Tibial nerve (tissue), 4 donors: ENCODE results near the gene KIAA0232. TPM values are rescaled to one million over a fixed set of nuclear protein-coding genes. Genes with fewer than 3 reads are reported as not detected.
"Not testable (repeated sequence)": the region's sequence is repeated elsewhere in the genome, so short reads cannot be mapped to it uniquely, and the experiment has no call there.

Experiments used
- DNase-seq, 2 donors: peaks; one replicate each; pipeline ENCODE4 v3.0.0-alpha.2; 2019; ENCODE audit warnings: low spot score in 2 of 2
- H3K27ac ChIP-seq, 4 donors: fragments of 200-600 bp; sonication (generic) in 3 of 4; one replicate each; pipeline ENCODE4 v1.5.1; 2017 to 2019; ENCODE audit warnings: mild to moderate bottlenecking in 1 of 4
- H3K27me3 ChIP-seq, 2 donors: fragments of 200-600 bp; sonication (generic) in 1 of 2; one replicate each; pipeline versions ENCODE4 v1.5.1 to v1.6.0; 2017 to 2019
- H3K36me3 ChIP-seq, 3 donors: fragments of 200-600 bp; sonication (generic); one replicate each; pipeline ENCODE4 v1.5.1; 2018 to 2019
- H3K4me1 ChIP-seq, 4 donors: fragments of 200-600 bp; sonication (generic) in 3 of 4; one replicate each; pipeline ENCODE4 v1.5.1; 2017 to 2019
- H3K4me3 ChIP-seq, 4 donors: fragments of 200-600 bp; sonication (generic) in 3 of 4; one replicate each; pipeline ENCODE4 v1.5.1; 2017 to 2019; ENCODE audit warnings: mild to moderate bottlenecking in 1 of 4, moderate library complexity in 1 of 4
- H3K9me3 ChIP-seq, 4 donors: fragments of 200-600 bp; sonication (generic) in 3 of 4; one replicate each; pipeline ENCODE4 v1.5.1; 2017 to 2019
- EP300 ChIP-seq, 2 donors: sonication (generic); formaldehyde crosslinking; IDR thresholded peaks; one replicate each; pipeline ENCODE4 v1.6.1; 2017; ENCODE audit warnings: antibody characterized with exemption in 2 of 2, mild to moderate bottlenecking in 1 of 2
- POLR2A ChIP-seq, 2 donors: fragments of 450-650 bp; IDR thresholded peaks; one replicate each; pipeline ENCODE4 v1.6.1; 2017; ENCODE audit warnings: antibody characterized with exemption in 2 of 2, mild to moderate bottlenecking in 2 of 2, moderate library complexity in 2 of 2
- WGBS, 2 donors: methylation state at CpG; one replicate each; pipeline ENCODE4 v1.1.5; 2018; 5-methylcytosine and 5-hydroxymethylcytosine counted together
- total RNA-seq, 4 donors: library from RNA; depleted of rRNA; stranded (reverse); fragments of >200 nt; gene quantifications; one replicate each; pipeline ENCODE4 v1.1.0, GENCODE V29; 2016
- TF ChIP-seq, protein P1 (sequence below), 5 experiments: fragments of 200-600 bp in 3 of 5; fragments of 450-650 bp in 2 of 5; sonication (generic) in 3 of 5; IDR thresholded peaks; one replicate each; pipeline ENCODE4 v1.5.1; 2016 to 2019; ENCODE audit warnings: antibody characterized with exemption in 5 of 5, mild to moderate bottlenecking in 3 of 5, moderate library complexity in 2 of 5

Gene KIAA0232
- total RNA-seq, 4 donors from 2014 or later = 36.7 to 57.7 (median 47.0) TPM

DNA sequence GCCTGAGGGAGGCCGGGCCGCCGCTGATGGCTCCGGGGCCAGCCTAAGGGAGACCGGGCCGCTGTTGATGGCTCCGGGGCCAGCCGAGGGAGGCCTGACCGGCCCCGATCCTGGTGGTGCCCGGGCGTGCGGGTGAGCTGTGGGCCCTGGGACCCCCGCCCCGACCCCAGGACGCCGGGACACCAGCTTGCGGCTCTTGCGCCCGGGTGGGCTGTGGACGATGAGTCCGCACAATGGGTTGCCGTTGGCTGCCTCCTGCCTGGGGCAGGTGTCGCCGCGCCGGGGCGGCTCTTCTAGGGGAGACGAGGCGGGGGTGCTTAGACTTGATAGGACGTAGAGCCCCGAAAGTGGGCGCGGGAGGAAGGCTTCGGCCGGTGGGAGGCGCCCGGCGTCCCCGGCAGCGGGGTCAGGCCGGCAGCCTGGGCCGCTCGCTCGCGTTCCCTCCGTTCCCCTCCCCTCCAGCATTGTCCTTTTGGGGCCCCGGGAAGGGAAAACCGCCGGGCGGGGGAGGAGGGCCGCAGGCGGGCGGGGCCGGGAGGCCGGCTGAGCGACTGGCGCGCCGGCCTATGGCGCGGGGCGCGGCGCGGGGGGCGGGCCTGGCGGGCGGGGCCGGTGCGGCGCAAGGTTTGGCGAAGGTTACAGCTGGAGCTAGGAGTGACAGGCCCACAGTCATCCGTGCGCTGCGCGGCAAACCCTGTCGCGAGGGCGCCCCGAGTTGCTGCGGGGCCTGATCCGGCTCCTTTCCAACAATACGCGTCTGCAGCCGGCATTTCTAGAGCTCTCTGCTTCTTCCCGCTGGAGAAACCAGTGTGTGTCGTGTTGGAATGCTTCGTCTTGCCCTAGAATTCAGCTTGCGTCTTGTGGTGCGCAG, 819 bp downstream of the KIAA0232 start:
- H3K9me3 ChIP-seq = no peaks in the 10 kb centered on the region
- H3K36me3 ChIP-seq = no peaks in the 10 kb centered on the region
- peak; percentile 76 to 83 for DNase-seq
- WGBS, 2 donors = 1% methylated on average over 40 to 51 of the region's 91 CpGs
- H3K4me1 ChIP-seq = peaks cover 0 to 63% (median 22%) of the 10 kb centered on the region in 4 donors
- H3K27ac ChIP-seq = peak overlapping the region; percentile 94 to 100 (median 100)
- H3K27me3 ChIP-seq = no peaks in the 10 kb centered on the region
- TF ChIP-seq, protein P1, sequence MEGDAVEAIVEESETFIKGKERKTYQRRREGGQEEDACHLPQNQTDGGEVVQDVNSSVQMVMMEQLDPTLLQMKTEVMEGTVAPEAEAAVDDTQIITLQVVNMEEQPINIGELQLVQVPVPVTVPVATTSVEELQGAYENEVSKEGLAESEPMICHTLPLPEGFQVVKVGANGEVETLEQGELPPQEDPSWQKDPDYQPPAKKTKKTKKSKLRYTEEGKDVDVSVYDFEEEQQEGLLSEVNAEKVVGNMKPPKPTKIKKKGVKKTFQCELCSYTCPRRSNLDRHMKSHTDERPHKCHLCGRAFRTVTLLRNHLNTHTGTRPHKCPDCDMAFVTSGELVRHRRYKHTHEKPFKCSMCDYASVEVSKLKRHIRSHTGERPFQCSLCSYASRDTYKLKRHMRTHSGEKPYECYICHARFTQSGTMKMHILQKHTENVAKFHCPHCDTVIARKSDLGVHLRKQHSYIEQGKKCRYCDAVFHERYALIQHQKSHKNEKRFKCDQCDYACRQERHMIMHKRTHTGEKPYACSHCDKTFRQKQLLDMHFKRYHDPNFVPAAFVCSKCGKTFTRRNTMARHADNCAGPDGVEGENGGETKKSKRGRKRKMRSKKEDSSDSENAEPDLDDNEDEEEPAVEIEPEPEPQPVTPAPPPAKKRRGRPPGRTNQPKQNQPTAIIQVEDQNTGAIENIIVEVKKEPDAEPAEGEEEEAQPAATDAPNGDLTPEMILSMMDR (IDR thresholded peaks at IDR 0.05) = peak in 3 of 5 experiments; percentile 16 to 38 (median 20)
- TF ChIP-seq POLR2A (IDR thresholded peaks at IDR 0.05) (peak; percentile 54 to 88), EP300 (IDR thresholded peaks at IDR 0.05) (peak in 1 of 2 donors; percentile 92)
- peak overlapping the region; percentile 95 to 100 (median 96) for H3K4me3 ChIP-seq

DNA sequence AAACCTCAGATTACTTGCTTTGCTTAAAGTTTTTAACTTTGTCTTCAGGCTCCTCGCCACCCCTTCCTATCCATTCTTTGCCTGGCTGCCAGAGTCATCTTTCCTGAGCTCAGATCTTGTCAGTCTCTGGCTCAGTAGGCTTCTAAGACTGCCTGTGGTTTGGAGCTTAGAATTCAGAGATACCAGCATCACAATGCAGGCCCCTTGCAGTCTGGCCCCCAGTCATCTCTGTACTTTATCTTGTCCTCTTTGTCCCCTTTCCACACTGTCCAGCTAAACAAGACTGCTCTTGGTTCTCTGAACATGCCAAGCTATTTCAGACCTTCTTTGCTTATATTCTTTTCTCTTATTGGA, 3.0 kb downstream of the KIAA0232 start:
- H3K36me3 ChIP-seq = peaks cover 0 to 9% (median 0%) of the 10 kb centered on the region in 3 donors
- DNase-seq = no peak
- H3K27ac ChIP-seq = peak overlapping the region in 1 of 4 donors; percentile 5
- TF ChIP-seq EP300 (IDR thresholded peaks at IDR 0.05) (no peak), POLR2A (IDR thresholded peaks at IDR 0.05) (no peak)
- TF ChIP-seq, protein P1 (IDR thresholded peaks at IDR 0.05) = no peak
- no peak overlapping the region for H3K4me3 ChIP-seq
- no peaks in the 10 kb centered on the region for H3K9me3 ChIP-seq
- 93 to 95% methylated on average over 1 of the region's 1 CpG for whole genome bisulfite sequencing, 2 donors
- no peaks in the 10 kb centered on the region for H3K27me3 ChIP-seq
- peaks cover 0 to 68% (median 22%) of the 10 kb centered on the region in 4 donors for H3K4me1 ChIP-seq

DNA sequence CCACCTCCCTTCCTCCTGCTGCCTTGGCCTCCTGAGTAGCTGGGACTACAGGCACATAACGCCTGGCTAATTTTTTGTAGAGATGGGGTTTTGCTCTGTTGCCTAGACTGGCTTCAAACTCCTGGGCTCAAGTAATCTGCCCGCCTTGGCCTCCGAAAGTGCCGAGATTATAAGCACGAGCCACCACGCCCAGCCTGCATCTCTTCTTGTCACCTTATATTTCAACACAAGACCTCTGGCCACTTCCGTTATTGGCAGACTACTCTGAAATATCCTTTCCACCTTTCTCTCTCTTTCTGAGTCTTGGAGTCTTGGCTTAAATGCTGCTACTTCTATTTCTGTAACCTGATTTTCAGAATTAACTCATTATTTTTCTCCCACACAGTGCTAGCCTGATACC, 5.6 kb downstream of the KIAA0232 start:
- no peaks in the 10 kb centered on the region for H3K9me3 ChIP-seq
- no peaks in the 10 kb centered on the region for H3K27me3 ChIP-seq
- peaks cover 0 to 74% (median 18%) of the 10 kb centered on the region in 4 donors for H3K4me1 ChIP-seq
- no peak for DNase-seq
- TF ChIP-seq, protein P1 (IDR thresholded peaks at IDR 0.05) = no peak
- TF ChIP-seq EP300 (IDR thresholded peaks at IDR 0.05) (no peak), POLR2A (IDR thresholded peaks at IDR 0.05) (no peak)
- H3K36me3 ChIP-seq = peaks cover 0 to 9% (median 0%) of the 10 kb centered on the region in 3 donors
- WGBS, 2 donors = 71 to 73% methylated on average over 7 of the region's 7 CpGs
- H3K27ac ChIP-seq = no peak overlapping the region
- no peak overlapping the region for H3K4me3 ChIP-seq

DNA sequence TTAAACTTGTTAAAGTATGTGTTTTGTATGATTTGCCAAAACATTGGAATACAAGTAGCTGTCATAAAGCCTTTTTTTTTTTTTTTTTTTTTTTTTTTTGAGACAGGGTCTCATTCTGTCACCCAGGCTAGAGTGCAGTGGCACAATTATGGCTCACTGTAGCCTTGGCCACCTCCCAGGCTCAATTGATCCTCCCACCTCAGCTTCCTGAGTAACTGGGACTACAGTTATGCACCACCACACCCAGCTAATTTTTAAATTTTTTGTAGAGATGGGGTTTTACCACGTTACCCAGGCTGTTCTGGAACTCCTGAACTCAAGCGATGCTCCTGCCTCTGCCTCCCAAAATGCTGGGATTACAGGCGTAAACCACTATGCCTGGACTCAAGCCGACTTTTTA, 8.7 kb downstream of the KIAA0232 start:
- H3K27me3 ChIP-seq, H3K27ac ChIP-seq, H3K4me3 ChIP-seq, H3K36me3 ChIP-seq, DNase-seq, H3K9me3 ChIP-seq: not testable (repeated sequence)
- 60 to 69% methylated on average over 4 of the region's 4 CpGs for WGBS, 2 donors
- peaks cover 0 to 66% (median 0%) of the 10 kb centered on the region in 4 donors for H3K4me1 ChIP-seq

DNA sequence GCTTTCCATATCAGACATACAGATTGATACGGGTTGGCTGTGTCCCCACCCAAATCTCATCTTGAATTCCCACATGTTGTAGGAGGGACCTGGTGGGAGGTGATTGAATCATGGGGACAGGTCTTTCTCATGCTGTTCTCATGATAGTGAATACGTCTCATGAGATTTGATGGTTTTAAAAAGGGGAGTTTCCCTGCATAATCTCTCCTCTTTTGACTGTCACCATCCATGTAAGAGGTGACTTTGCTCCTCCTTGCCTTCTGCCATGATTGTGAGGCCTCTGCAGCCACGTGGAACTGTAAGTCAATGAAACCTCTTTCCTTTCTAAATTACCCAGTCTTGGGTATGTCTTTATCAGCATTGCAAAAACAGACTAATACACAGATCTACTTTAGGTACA, 9.3 kb downstream of the KIAA0232 start:
- not testable (repeated sequence) for H3K27ac ChIP-seq, H3K27me3 ChIP-seq, H3K4me3 ChIP-seq, H3K9me3 ChIP-seq, DNase-seq, H3K36me3 ChIP-seq
- H3K4me1 ChIP-seq = peaks cover 0 to 61% (median 0%) of the 10 kb centered on the region in 4 donors
- 72 to 73% methylated on average over 3 of the region's 3 CpGs for WGBS, 2 donors

DNA sequence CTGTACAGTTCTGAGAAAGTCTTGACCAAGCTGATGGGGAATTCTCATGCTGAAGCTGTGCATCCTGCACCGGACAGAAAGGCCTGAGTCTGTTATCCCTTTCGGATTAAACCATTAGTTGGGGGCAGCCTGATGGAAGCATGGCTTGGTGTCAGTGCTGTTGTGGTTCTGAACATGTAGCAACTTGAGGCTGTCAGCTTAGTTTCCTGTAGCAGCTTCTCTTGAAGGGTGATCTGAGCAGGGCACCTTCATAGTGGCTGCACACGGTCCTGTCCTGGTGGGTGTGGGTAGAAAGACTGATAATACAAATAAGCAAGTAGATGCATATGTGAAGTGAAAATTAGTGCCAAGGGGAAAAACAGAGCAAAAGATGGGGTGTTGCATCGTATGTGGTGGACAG, 11.7 kb downstream of the KIAA0232 start:
- 88 to 92% methylated on average over 4 of the region's 4 CpGs for WGBS, 2 donors
- Histone ChIP-seq H3K27me3 (no peaks in the 10 kb centered on the region), H3K4me3 (no peak overlapping the region), H3K36me3 (peaks cover 0 to 6% (median 0%) of the 10 kb centered on the region in 3 donors), H3K4me1 (peaks cover 0 to 47% (median 0%) of the 10 kb centered on the region in 4 donors), H3K9me3 (no peaks in the 10 kb centered on the region), H3K27ac (no peak overlapping the region)
- DNase-seq = no peak
- no peak for TF ChIP-seq EP300 (IDR thresholded peaks at IDR 0.05)
- TF ChIP-seq, protein P1 (IDR thresholded peaks at IDR 0.05) = no peak
- no peak for TF ChIP-seq POLR2A (IDR thresholded peaks at IDR 0.05)
